Measurements from ENCODE around the gene TCERG1L.
"Not testable (repeated sequence)": the region's sequence is repeated elsewhere in the genome, so short reads cannot be mapped to it uniquely, and the experiment has no call there.

The TCERG1L gene

GRCh38 chr10:131080571-131080970 lies 230.9 kb downstream of the TCERG1L start:
- no peak for DNase-seq

- no peak for DNase-seq
These were observed 232.2 kb downstream of the TCERG1L start for GRCh38 chr10:131079314-131079713.

GRCh38 chr10:131078882-131079280 lies 232.6 kb downstream of the TCERG1L start:
- not testable (repeated sequence) for DNase-seq

GRCh38 chr10:131078131-131078881 lies 233.2 kb downstream of the TCERG1L start:
- no peak for DNase-seq

- DNase-seq: no peak
These were observed 233.8 kb downstream of the TCERG1L start for GRCh38 chr10:131077724-131078123.

- no peak for DNase-seq
These were observed 234.5 kb downstream of the TCERG1L start for GRCh38 chr10:131077031-131077430.

- no peak for DNase-seq
These were observed 235.2 kb downstream of the TCERG1L start for GRCh38 chr10:131076356-131076755.

GRCh38 chr10:131075218-131075770 lies 236.2 kb downstream of the TCERG1L start:
- no peak for DNase-seq

- no peak for DNase-seq
These were observed 236.8 kb downstream of the TCERG1L start for GRCh38 chr10:131074682-131075081.

- DNase-seq: no peak
These were observed 238.0 kb downstream of the TCERG1L start for GRCh38 chr10:131073469-131074035.

GRCh38 chr10:131072651-131073468 lies 238.7 kb downstream of the TCERG1L start:
- no peak for DNase-seq

GRCh38 chr10:131071721-131072120 lies 239.8 kb downstream of the TCERG1L start:
- no peak for DNase-seq

- no peak for DNase-seq
These were observed 240.7 kb downstream of the TCERG1L start for GRCh38 chr10:131070856-131071255.

- no peak for DNase-seq
These were observed 242.8 kb downstream of the TCERG1L start for GRCh38 chr10:131068760-131069159.

GRCh38 chr10:131068311-131068710 lies 243.2 kb downstream of the TCERG1L start:
- no peak for DNase-seq

- DNase-seq: no peak
These were observed 243.8 kb downstream of the TCERG1L start for GRCh38 chr10:131067690-131068089.

- no peak for DNase-seq
These were observed 245.7 kb downstream of the TCERG1L start for GRCh38 chr10:131065673-131066305.

GRCh38 chr10:131063311-131063710 lies 248.2 kb downstream of the TCERG1L start:
- DNase-seq: no peak

- no peak for DNase-seq
These were observed 248.8 kb downstream of the TCERG1L start for GRCh38 chr10:131062621-131063260.

GRCh38 chr10:131061216-131061615 lies 250.3 kb downstream of the TCERG1L start:
- DNase-seq: no peak

GRCh38 chr10:131059881-131060280 lies 251.6 kb downstream of the TCERG1L start:
- DNase-seq: no peak

- DNase-seq: no peak
These were observed 252.7 kb downstream of the TCERG1L start for GRCh38 chr10:131058799-131059198.

Measured in activated CD4-positive, alpha-beta T cell treated with anti-CD3 and anti-CD28 coated beads for 1 hour (primary cell).